Activated T-helper 1 cell treated with anti-CD3 and anti-CD28 coated beads, Interleukin-2, amount 50 U/mL, for 16 hours (primary cell): ENCODE data around the gene C16orf95.
"Not testable (repeated sequence)": the region's sequence is repeated elsewhere in the genome, so short reads cannot be mapped to it uniquely, and the experiment has no call there.

Experiments used
- DNase-seq, 2 donors: peaks; one replicate each; pipeline ENCODE4 v3.0.0-alpha.2; 2020; ENCODE audit warnings: low read depth in 1 of 2, low spot score in 1 of 2

C16orf95 gene

GRCh38 chr16:87293990-87294389, 23.2 kb downstream of the C16orf95 start:
- no peak for DNase-seq

- no peak for DNase-seq
Measured at GRCh38 chr16:87291944-87292343, 25.2 kb downstream of the C16orf95 start.

- no peak for DNase-seq
Measured at GRCh38 chr16:87288753-87289362, 28.3 kb downstream of the C16orf95 start.

- no peak for DNase-seq
Measured at GRCh38 chr16:87286839-87287626, 30.2 kb downstream of the C16orf95 start.

GRCh38 chr16:87284183-87284582, 33.0 kb downstream of the C16orf95 start:
- DNase-seq, result no peak

GRCh38 chr16:87279094-87279658, 38.0 kb downstream of the C16orf95 start:
- DNase-seq, result no peak

GRCh38 chr16:87278191-87279093, 38.8 kb downstream of the C16orf95 start:
- DNase-seq, result no peak

GRCh38 chr16:87276924-87277323, 40.3 kb downstream of the C16orf95 start:
- DNase-seq, result no peak

- DNase-seq, result no peak
Measured at GRCh38 chr16:87276091-87276701, 41.0 kb downstream of the C16orf95 start.

- DNase-seq, result no peak
Measured at GRCh38 chr16:87274794-87275193, 42.4 kb downstream of the C16orf95 start.

GRCh38 chr16:87273471-87274030, 43.6 kb downstream of the C16orf95 start:
- DNase-seq, result no peak

GRCh38 chr16:87271256-87271655, 45.9 kb downstream of the C16orf95 start:
- DNase-seq, result no peak

GRCh38 chr16:87267566-87267965, 49.6 kb downstream of the C16orf95 start:
- no peak for DNase-seq

GRCh38 chr16:87266846-87267245, 50.3 kb downstream of the C16orf95 start:
- no peak for DNase-seq

GRCh38 chr16:87265261-87265660, 51.9 kb downstream of the C16orf95 start:
- DNase-seq, result no peak

- DNase-seq, result no peak
Measured at GRCh38 chr16:87264634-87265033, 52.6 kb downstream of the C16orf95 start.

- DNase-seq, result no peak
Measured at GRCh38 chr16:87263418-87264052, 53.7 kb downstream of the C16orf95 start.

- DNase-seq, result no peak
Measured at GRCh38 chr16:87259431-87259830, 57.8 kb downstream of the C16orf95 start.

GRCh38 chr16:87258653-87259052, 58.5 kb downstream of the C16orf95 start:
- DNase-seq, result not testable (repeated sequence)

- no peak for DNase-seq
Measured at GRCh38 chr16:87255866-87256265, 61.3 kb downstream of the C16orf95 start.
